ENCODE measurements around the gene GNAI1. TPM values are rescaled to one million over a fixed set of nuclear protein-coding genes. Genes with fewer than 3 reads are reported as not detected.

GNAI1 gene
- polyA plus RNA-seq, 2 of the 4 experiments (the other 2 are of a cell fraction), result 46.3 to 96.3 TPM

- TF ChIP-seq TFCP2L1 (CRISPR knock-in tag; IDR thresholded peaks at IDR 0.05) (no peak), TP53 (CRISPR knock-in tag; IDR thresholded peaks at IDR 0.05) (no peak), EP300 (IDR thresholded peaks at IDR 0.05) (no peak), RARB (CRISPR knock-in tag; IDR thresholded peaks at IDR 0.05) (no peak), BHLHE40 (IDR thresholded peaks at IDR 0.05; ENCODE audit: low read depth, low read length) (no peak), CHD4 (IDR thresholded peaks at IDR 0.05; ENCODE audit: borderline replicate concordance) (no peak), KDM1A (IDR thresholded peaks at IDR 0.05; ENCODE audit: low read depth) (no peak), NFE2L2 (conservative IDR thresholded peaks at IDR 0.05; ENCODE audit: low read length) (no peak), RFX5 (IDR thresholded peaks at IDR 0.05) (no peak), EHF (CRISPR knock-in tag; IDR thresholded peaks at IDR 0.05) (no peak), ZFP36 (IDR thresholded peaks at IDR 0.05; ENCODE audit: borderline replicate concordance, partially characterized antibody) (no peak), NR3C1 (IDR thresholded peaks at IDR 0.05) (no peak), NPAS2 (CRISPR knock-in tag; IDR thresholded peaks at IDR 0.05; ENCODE audit: borderline replicate concordance) (no peak), E2F6 (IDR thresholded peaks at IDR 0.05; ENCODE audit: borderline replicate concordance, low read depth) (no peak), ZNF302 (CRISPR knock-in tag; IDR thresholded peaks at IDR 0.05) (no peak), MAFK (IDR thresholded peaks at IDR 0.05; ENCODE audit: partially characterized antibody) (no peak)
- no peak for ATAC-seq
- Histone ChIP-seq H3K4me2 (0 out of 3 replicates have a peak overlapping the region, but pooled peaks have one; percentile 10), H3K27ac (no peak overlapping the region), H3K9me3 (peaks cover 4% of the 10 kb centered on the region; the same call in 1 of the 3 replicates), H3K4me3 (no peak overlapping the region), H3K4me1 (0 out of 3 replicates have a peak, but pooled peaks cover 8% of the 10 kb centered on the region)
- 67% methylated on average over 2 of the region's 2 CpGs for WGBS (ENCODE audit: missing lambda C conversion rate)
- CTCF ChIA-PET, result interaction anchor here (1.4 to 1.6 kb wide), 2 partner anchors 10 to 11 kb away, joined by 3 to 5 read pairs; no protein-coding TSS in a partner anchor
- no peak for DNase-seq (ENCODE audit: low read depth in 1 of 2, low spot score in 1 of 2)
- FAIRE-seq, result no peak
- POLR2A ChIA-PET, result no interaction called here
These were observed 28.0 kb upstream of the GNAI1 start for GRCh38 chr7:80106498-80107113.

- Histone ChIP-seq H3K27ac (no peak overlapping the region), H3K4me2 (no peak overlapping the region), H3K4me3 (no peak overlapping the region), H3K9me3 (0 out of 3 replicates have a peak, but pooled peaks cover 3% of the 10 kb centered on the region), H3K4me1 (0 out of 3 replicates have a peak, but pooled peaks cover 8% of the 10 kb centered on the region)
- ChIA-PET POLR2A (no interaction called here), CTCF (interaction anchor here (0.7 to 1.6 kb wide), 3 partner anchors 10 to 101 kb away, joined by 3 to 5 read pairs (median 3); no protein-coding TSS in a partner anchor)
- no peak for FAIRE-seq
- 76% methylated on average over 1 of the region's 1 CpG for WGBS (ENCODE audit: missing lambda C conversion rate)
- no peak for ATAC-seq
- no peak for TF ChIP-seq HOXB5 (CRISPR knock-in tag; IDR thresholded peaks at IDR 0.05)
- no peak for TF ChIP-seq ATOH8 (CRISPR knock-in tag; IDR thresholded peaks at IDR 0.05; ENCODE audit: low read depth)
- no peak for TF ChIP-seq ZC3H11A (IDR thresholded peaks at IDR 0.05)
- TF ChIP-seq TP53 (CRISPR knock-in tag; IDR thresholded peaks at IDR 0.05), result no peak
- no peak for TF ChIP-seq ZNF302 (CRISPR knock-in tag; IDR thresholded peaks at IDR 0.05)
- no peak for TF ChIP-seq POLR2AphosphoS2 (conservative IDR thresholded peaks at IDR 0.05; ENCODE audit: low read length)
- TF ChIP-seq NR3C1 (IDR thresholded peaks at IDR 0.05), result no peak
- TF ChIP-seq MAX (IDR thresholded peaks at IDR 0.05), result no peak
- TF ChIP-seq HOXA7 (CRISPR knock-in tag; IDR thresholded peaks at IDR 0.05), result no peak
- TF ChIP-seq ZSCAN20 (CRISPR knock-in tag; IDR thresholded peaks at IDR 0.05), result no peak
- no peak for TF ChIP-seq KDM1A (IDR thresholded peaks at IDR 0.05; ENCODE audit: low read depth)
- no peak for DNase-seq (ENCODE audit: low read depth in 1 of 2, low spot score in 1 of 2)
These were observed 27.4 kb upstream of the GNAI1 start for GRCh38 chr7:80107278-80107677.

- Histone ChIP-seq H3K4me2 (no peak overlapping the region), H3K9me3 (0 out of 3 replicates have a peak, but pooled peaks cover 3% of the 10 kb centered on the region), H3K4me3 (no peak overlapping the region), H3K4me1 (0 out of 3 replicates have a peak, but pooled peaks cover 8% of the 10 kb centered on the region), H3K27ac (no peak overlapping the region)
- ChIA-PET CTCF (interaction anchor here (1.0 kb wide), 1 partner anchor 17 kb away, joined by 3 read pairs; no protein-coding TSS in a partner anchor), POLR2A (no interaction called here)
- no peak for TF ChIP-seq CHD2 (IDR thresholded peaks at IDR 0.05; ENCODE audit: low read length, partially characterized antibody)
- ATAC-seq (no peak), FAIRE-seq (no peak), DNase-seq (ENCODE audit: low read depth in 1 of 2, low spot score in 1 of 2) (no peak)
- WGBS (ENCODE audit: missing lambda C conversion rate), result 93% methylated on average over 5 of the region's 5 CpGs
These were observed 24.3 kb upstream of the GNAI1 start for GRCh38 chr7:80110376-80110775.

Data from A549 (cell line).